ENCODE data around the gene OR8D1. TPM values are rescaled to one million over a fixed set of nuclear protein-coding genes. Genes with fewer than 3 reads are reported as not detected.

OR8D1 gene
- not detected in 2 replicates for total RNA-seq (2014; rRNA removed; shearing (Covaris generic))

- no peak for DNase-seq (ENCODE audit: low read depth)
Observed at GRCh38 chr11:124313849-124314248, at the start of gene OR8D1. OR8D1 (minus strand) TSS chr11:124313949; CDS start chr11:124310766, 3,183 bp downstream.

DNA sequence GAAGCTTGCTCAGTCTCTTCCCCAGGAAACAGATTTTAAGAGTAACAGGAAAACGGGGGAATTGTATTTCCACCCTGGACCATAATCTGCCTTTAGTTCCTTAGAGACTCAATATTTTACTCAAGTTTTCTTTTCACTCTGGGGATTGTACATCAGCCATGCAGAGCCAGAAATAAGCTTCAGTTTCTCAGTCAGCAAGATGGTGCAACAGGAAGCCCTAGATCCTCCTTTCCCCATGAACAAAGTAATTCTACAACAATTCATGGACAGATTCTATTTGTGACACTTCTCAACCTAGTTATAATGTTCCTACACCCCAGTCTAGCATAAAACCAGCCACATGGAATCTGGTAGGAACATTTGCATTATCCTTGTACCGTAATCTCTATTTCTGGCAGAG, 45.8 kb upstream of the OR8D1 start:
- DNase-seq (ENCODE audit: low read depth) = no peak

- DNase-seq (ENCODE audit: low read depth) = no peak
Observed at GRCh38 chr11:124346311-124346955, 32.7 kb upstream of the OR8D1 start.

DNA sequence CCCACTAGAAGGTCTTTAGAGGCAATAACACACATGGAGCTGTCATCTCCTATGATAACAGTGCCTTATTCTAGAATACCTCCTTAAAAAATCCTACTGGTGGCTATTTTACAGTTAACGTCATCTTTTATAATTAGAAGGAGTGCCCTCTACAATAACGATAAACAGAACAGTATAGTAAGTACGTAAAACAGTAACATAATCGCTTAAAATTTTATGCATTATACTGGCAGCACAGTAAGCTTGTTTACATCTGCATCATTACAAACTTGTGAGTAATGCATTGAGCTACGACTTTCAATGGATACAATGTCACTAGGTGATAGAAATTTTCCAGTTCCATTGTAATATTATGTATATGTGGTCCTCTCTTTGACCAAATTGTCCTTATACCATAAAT, 30.6 kb upstream of the OR8D1 start:
- no peak for DNase-seq (ENCODE audit: low read depth)

DNA sequence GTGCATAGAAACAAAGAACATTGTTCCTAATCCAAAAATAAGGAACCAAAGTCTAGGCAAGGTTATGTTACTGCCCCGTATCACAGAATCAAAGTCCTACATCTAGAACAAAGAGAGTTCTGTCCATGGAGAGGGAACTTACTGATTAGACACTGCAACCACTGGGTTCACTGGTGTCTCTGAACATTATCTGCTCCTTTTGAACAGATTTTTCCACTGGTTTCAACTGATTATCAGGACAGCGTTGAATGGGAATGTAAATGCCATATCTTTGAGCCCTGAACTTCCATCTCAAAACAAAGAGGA, 26.3 kb upstream of the OR8D1 start:
- no peak for DNase-seq (ENCODE audit: low read depth)

- DNase-seq (ENCODE audit: low read depth) = no peak
Observed at GRCh38 chr11:124339396-124340141, 25.8 kb upstream of the OR8D1 start.

DNA sequence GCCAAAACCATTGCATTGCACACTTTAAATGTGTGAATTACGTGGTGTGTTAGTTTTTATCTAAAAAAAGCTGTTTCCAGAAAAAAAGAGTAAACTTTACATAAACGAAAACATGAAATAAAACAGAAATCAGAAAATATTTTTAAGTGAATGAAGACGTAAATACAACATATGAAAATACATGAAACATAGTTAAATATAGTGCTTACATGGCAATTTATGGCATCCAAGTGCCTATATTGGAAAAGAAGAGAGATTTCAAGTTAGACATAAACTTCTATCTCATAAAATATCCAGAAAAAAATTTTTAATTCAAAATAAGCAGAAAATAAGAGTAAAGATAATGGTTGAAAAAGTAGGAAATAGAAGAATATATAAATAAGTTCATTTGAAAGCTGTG, 18.1 kb upstream of the OR8D1 start:
- DNase-seq (ENCODE audit: low read depth) = no peak

DNA sequence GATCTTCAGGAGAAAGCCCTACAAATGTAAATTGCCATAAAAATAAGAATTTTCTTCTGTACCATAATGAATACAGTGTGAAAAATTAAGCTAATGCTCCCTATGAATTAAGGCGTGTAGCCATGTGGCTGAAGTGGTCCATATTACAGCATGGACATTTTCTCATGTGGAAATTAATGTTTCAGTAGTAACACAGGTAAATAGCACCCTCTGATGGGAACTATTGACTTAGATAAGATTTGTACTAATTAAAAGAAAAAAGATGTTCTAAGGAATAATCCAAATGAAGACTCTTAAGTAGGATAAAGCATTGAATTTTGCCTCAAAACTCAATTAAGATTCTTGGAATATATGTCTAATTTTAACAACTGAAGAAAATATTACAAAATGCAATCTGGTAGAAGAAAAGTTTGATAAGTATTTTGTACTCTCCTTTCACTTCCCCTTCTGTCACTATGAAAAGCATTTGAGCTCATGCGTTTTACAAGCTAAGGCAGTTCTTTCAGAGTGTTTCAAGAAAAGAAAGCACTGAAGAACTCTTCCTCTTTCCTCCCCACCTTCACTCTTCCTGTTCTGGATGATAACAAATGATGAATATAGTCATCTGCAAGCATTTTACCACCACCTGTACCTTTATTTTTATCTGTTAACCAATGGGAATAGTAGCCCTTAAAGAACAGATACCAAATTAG, 16.2 kb upstream of the OR8D1 start:
- no peak for DNase-seq (ENCODE audit: low read depth)

DNA sequence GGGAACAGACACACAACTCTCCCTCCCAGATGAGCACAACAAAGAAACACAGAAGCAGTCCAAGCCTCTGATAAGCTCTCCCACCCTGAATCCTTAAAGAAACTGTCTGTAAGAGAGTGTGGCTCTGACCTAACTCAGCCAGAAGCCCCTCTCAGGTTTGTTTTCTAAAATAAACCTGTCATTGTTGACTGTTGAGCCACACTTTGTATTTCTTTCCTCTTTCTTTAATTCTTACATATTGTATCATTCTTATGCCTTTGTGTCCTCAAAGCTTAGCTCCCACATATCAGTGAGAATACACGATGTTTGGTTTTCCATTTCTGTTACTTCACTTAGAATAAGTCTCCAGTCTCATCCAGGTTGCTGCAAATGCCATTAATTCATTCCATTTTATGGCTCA, 14.0 kb upstream of the OR8D1 start:
- DNase-seq (ENCODE audit: low read depth) = no peak

DNA sequence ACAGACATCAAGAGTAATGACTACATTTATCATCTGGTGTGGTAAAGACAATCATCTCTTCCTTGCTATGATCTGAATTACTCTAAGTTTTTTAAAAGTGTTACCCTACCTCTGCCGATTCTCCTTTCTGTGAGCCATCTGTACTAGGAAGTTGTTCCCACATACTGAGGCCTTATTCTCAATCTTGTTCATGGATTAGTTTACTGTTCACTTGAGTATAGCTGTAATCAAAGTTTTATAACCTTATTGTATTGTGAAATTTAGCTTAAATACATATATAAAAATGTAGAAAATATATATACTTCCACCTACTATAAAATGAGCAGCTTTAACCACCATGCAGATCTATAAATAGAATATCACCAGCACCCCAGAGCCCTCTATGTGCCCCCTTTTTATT, 8.6 kb upstream of the OR8D1 start:
- no peak for DNase-seq (ENCODE audit: low read depth)

DNA sequence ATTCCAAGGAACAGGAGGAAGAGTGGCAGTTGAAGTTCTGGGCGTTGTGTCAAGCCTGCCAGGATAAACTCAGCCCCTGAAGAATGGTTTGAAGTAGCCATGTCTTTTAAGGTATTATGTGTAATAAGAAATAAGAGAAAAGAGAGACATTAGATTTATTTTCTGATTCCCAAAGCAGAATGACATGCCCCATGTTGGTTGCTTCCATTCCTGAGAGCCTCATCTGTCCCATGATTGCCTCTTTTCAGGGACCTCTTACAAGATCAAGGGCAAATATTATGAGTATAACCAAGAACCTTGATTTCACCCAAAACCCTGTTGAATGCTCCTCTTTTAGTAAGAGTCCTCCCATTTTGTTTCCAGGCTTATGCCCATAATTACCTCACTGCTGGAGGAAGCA, 6.3 kb upstream of the OR8D1 start, which contains the start of gene OR8D2:
OR8D2 (minus strand) TSS at position 101 of the 400 bp plus-strand sequence; CDS start at position 101, 0 bp downstream.
- DNase-seq (ENCODE audit: low read depth) = no peak

DNA sequence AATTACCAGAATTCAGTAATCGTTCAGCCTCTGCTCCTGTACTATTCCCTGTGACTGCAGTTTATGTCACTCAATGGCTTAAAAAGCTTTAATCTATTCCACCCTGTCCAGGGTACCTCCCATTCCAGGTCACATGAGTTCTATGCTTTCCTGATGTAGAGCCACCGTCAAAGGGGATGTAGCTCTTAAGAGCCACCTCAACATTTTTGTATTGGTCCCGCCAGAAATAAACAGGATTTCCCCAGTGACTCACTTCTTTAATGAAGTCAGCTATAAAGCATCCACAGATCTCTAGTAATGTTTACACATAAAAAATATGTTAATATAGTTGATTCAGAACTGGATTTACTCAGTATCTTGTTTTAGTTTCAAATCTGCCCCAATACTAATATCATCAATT, 1.3 kb upstream of the OR8D1 start:
- DNase-seq (ENCODE audit: low read depth) = peak; percentile 23

DNA sequence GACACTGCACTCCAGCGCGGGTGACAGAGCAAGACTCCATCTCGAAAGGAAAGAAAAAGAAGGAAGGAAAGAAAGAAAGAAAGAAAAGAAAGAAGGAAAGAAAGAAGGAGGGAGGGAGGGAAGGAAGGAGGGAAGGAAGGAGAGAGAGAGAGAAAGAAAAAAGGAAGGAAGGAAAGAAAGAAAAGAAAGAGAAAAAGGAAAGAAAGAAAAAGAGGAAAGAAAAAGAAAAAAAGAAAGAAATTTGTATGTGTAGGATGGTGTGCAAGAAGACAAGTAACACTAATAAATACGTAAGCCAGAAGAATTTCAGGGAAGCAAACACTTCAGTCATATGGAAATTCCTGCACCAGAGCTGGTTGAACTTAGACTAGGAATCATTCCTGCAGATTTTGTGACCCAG, 618 bp downstream of the OR8D1 start:
- no peak for DNase-seq (ENCODE audit: low read depth)

DNA sequence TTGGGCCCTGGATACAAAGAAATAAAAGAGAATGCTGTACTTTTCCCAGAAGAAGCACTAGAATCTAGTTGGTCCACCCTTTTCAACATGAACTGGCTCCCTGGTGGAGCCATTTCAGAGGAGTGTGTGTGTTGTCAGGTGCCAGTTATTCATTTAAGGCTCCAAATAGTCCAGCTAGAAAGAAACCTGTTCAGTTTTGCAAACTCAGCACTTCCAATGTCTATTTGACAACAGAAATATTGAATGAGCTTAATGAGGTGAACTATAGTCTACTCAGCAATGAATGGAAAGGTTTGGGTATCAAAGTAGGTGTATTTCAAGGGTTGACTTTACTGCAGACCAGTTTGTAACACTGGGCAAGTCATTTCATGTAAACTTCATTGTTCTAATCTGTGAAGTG, 2.1 kb downstream of the OR8D1 start:
- DNase-seq (ENCODE audit: low read depth) = no peak

GRCh38 chr11:124311269-124311668, 2.5 kb downstream of the OR8D1 start:
- no peak for DNase-seq (ENCODE audit: low read depth)

- DNase-seq (ENCODE audit: low read depth) = peak; percentile 45
Observed at GRCh38 chr11:124310721-124311120, 3.0 kb downstream of the OR8D1 start.

DNA sequence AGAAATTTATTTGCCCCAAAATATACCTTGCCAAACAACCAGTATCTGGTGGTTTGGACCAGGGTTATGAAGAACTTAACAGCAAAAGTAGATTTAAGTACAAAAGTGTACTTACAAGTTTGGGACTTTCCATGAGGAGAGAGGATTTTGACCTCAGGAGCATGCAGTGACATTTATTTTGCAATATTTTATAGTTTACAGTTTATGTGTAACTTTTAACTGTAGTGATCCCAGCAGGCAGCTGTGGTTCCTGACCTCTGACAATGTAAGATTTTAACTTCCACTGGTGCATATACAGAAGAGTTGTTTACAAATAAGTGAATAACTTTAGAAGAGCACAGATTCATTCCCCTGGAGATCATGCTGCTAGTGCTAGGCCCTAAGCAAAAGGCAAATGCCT, 6.7 kb downstream of the OR8D1 start:
- DNase-seq (ENCODE audit: low read depth) = no peak

- DNase-seq (ENCODE audit: low read depth) = no peak
Observed at GRCh38 chr11:124302347-124303125, 11.2 kb downstream of the OR8D1 start.

GRCh38 chr11:124301548-124301947, 12.2 kb downstream of the OR8D1 start:
- DNase-seq (ENCODE audit: low read depth) = peak; percentile 41

- DNase-seq (ENCODE audit: low read depth) = peak; percentile 26
Observed at GRCh38 chr11:124297921-124298320, 15.8 kb downstream of the OR8D1 start.

GRCh38 chr11:124296016-124296415, 17.7 kb downstream of the OR8D1 start:
- DNase-seq (ENCODE audit: low read depth) = no peak

DNA sequence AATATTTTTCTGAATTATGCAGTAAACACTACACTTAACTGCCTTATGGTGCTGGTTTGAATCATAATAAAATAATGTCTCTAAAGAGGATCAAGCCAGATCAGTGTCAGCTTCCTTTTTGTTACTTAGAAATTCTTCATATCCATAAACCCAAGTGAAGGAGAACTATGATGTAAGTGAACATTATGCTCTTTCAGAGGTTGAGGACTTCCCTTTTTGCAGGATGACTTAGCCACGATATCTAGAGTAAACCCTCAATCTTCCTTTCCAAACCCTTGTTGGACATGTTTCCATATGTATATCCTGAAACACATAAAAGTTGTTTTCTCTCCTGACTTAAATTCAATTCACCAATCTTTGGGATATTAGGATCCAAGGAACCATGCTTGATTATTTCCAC, 19.1 kb downstream of the OR8D1 start:
- no peak for DNase-seq (ENCODE audit: low read depth)
